GM13976 (cell line): ENCODE data around the gene ZSCAN10.
"Not testable (repeated sequence)": the region's sequence is repeated elsewhere in the genome, so short reads cannot be mapped to it uniquely, and the experiment has no call there.

Experiments used
- DNase-seq: peaks from one replicate; pipeline ENCODE4 v3.0.0; 2012; ENCODE audit warnings: low spot score
- CTCF ChIP-seq: IDR thresholded peaks from 2 replicates; pipeline ENCODE4 v1.5.1; 2012; ENCODE audit warnings: borderline replicate concordance, mild to moderate bottlenecking; ENCODE audit not compliant: insufficient read depth; ENCODE audit errors: extremely low read depth, missing control alignments, control extremely low read depth
- in situ Hi-C: fragments of 300-500 bp; cut with MboI; formaldehyde crosslinking; loops from one replicate; pipeline ENCODE4 v1.12.0; 2022; ENCODE audit warnings: low sequenced_read_pairs, mixed read lengths, inconsistent platforms; ENCODE audit not compliant: unreplicated experiment

The ZSCAN10 gene

DNA sequence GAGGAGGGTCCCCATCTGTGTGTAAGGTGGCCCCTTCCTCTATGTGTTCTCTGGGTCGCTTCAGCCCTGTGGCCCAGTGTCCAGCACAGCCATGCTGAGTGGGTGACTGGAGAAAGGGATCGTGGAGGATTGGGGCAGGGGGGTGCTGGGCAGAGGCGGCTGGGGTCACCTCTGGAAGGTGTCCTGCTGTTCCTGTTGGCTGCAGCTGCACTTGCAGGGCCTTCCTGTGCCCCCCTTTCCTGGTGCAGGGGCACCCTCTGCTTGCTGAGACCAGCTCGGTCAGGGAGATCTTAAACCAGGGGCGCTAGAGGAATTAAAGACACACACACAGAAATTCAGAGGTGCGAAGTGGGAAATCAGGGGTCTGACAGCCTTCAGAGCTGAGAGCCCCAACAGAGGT lies 22.5 kb downstream of the ZSCAN10 start:
- no peak for TF ChIP-seq CTCF
- in situ Hi-C loops = no loop called here
- DNase-seq = peak; percentile 17

- DNase-seq, in situ Hi-C loops: not testable (repeated sequence)
Measured at GRCh38 chr16:3075946-3076345, 23.1 kb downstream of the ZSCAN10 start.

DNA sequence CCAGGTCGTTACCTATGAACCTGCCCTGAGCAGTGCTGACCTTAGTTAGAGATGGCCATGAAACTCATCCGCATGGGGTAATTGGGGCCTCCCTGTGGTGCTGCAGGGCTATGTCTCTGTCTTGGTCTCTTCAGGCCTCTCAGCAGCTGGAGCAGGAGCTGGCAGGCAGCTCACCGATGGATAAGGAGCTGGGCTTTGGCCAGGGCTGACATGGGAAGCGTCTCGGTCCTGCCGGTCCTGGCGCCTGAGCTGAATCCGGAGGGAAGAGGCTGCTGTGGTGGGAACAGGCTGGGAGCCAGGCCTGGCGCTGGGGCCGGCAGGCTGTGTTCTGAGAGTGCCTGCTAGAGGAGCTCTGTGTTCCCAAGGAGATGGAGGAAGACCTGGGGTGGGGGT lies 23.6 kb downstream of the ZSCAN10 start:
- TF ChIP-seq CTCF = no peak
- in situ Hi-C loops = no loop called here
- no peak for DNase-seq

- in situ Hi-C loops = no loop called here
- TF ChIP-seq CTCF = no peak
- peak; percentile 80 for DNase-seq
Measured at GRCh38 chr16:3074860-3075522, 24.1 kb downstream of the ZSCAN10 start.

DNA sequence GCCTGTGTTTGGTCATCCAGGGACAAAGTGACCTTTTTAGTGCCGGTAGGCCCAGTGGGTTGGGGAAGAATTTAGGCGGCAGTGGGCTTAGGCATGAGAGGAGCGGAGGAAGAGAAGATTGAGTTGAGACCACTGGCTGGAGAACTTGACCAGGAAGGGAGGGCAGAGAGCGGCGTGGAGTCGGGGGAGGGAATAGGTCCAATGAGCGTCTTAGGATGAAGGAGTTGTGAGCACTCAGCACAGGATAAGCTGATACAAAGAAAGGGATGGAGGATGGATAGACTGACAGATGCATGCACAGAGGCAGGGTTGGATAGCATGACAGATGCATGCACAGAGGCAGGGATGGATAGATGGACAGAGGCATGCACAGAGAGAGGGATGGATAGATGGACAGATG lies 25.6 kb downstream of the ZSCAN10 start:
- DNase-seq = no peak
- in situ Hi-C loops = no loop called here
- no peak for TF ChIP-seq CTCF

DNA sequence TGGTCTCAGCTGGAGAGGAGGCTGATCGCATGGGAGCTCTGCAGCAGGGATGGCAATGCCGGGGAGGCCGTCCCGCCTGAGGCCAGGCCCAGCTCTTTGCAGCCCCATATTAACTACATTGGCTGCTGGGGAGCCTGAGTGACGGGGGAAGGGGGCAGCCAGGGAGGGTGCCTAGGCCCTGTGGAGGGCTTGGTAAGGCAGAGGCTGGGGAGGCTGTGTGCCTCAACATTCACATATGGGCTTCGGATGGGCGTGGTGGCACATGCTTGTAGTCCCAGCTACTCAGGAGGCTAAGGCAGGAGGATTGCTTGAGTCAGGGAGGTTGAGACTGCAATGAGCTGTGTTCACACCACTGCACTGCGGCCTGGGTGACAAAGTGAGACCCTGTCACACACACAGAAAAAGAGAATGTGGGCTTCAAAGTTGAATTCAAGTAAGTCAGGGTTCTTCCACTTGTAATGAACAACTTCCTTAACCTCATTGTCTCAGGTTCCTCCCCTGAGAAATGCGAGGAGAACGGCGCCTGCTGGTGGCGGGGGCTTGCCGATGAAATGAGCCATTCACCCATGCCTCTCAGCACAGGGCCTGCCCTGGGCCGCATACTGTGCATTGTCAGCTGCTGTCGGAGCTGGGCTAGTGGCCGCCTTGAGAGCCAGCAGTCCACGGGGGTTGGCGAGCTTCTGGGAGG lies 26.4 kb downstream of the ZSCAN10 start:
- in situ Hi-C loops, DNase-seq: not testable (repeated sequence)

DNA sequence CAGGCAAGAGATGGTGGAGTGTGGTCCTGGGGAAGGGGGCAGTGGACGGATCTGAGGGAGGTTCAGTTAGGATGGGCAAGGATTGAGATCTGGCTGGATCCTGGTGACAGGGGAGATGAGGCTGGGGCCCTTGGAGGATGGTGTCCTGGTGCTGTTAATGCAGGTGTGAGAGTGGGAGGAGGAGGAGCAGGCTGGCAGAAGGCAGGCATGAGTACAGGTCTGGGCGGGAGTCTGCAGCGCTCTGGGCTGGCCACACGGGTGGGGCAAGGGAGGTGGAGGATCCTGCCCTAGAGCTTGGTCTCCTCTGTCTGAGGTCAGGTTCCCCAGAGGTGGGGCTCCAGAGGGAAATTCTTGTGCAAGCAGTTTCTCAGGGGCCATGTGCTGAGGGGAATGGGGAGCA lies 26.9 kb downstream of the ZSCAN10 start:
- DNase-seq, in situ Hi-C loops: not testable (repeated sequence)

DNA sequence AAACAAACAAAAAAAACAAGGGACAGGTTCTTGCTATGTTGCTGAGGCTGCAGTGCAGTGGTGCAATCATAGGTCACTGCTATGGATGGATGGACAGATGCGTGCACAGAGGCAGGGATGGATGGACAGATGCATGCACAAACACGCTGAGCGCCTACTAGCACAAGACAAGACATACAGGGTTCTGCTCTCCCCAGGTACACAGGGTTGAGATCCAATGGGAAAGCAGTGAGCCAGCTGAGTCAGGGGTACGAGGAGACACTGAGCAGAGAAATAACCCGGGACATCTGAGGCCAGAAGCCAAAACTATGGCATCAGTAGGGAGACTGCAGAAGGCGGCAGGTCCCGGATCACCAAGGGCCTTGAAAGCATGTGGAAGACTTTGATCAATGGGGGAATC lies 27.4 kb downstream of the ZSCAN10 start:
- in situ Hi-C loops = no loop called here
- DNase-seq = no peak
- TF ChIP-seq CTCF = no peak
